SU-DHL-6 (cell line): Measurements from ENCODE around the gene SMIM21.

ENCODE experiments used
- H2AFZ ChIP-seq: fragments of 200-600 bp; sonication (generic); 2 replicates; pipeline ENCODE4 v1.6.1; 2014; ENCODE audit warnings: low read depth, mild to moderate bottlenecking, moderate library complexity, mixed read lengths, antibody characterized with exemption, low read length; ENCODE audit not compliant: severe bottlenecking
- H3F3A ChIP-seq: fragments of 200-600 bp; shearing (Covaris generic); 2 replicates; pipeline ENCODE4 v1.6.0; 2016; ENCODE audit warnings: antibody characterized with exemption, mild to moderate bottlenecking; ENCODE audit not compliant: insufficient read depth
- H3K27ac ChIP-seq: fragments of 200-600 bp; sonication (generic); 2 replicates; pipeline ENCODE4 v1.5.1; 2016; ENCODE audit warnings: low read depth, mild to moderate bottlenecking, low read length, moderate library complexity, mixed read lengths
- H3K27me3 ChIP-seq: fragments of 200-600 bp; sonication (generic), shearing (Covaris generic); 2 replicates; pipeline ENCODE4 v1.6.0; 2014; ENCODE audit warnings: mild to moderate bottlenecking, low read length
- H3K36me3 ChIP-seq: fragments of 200-600 bp; sonication (generic); 2 replicates; pipeline ENCODE4 v1.6.1; 2014; ENCODE audit warnings: mild to moderate bottlenecking, low read length, mixed read lengths
- H3K4me2 ChIP-seq: fragments of 300-600, 200-600 bp; shearing (Covaris generic), sonication (generic); 2 replicates; pipeline ENCODE4 v1.6.0; 2014; ENCODE audit warnings: low read length, low read depth, mild to moderate bottlenecking; ENCODE audit not compliant: poor library complexity, severe bottlenecking
- H3K4me3 ChIP-seq: fragments of 200-600 bp; sonication (generic); 2 replicates; pipeline ENCODE4 v1.5.1; 2014; ENCODE audit warnings: antibody characterized with exemption, low read length, mild to moderate bottlenecking, mixed read lengths; ENCODE audit not compliant: insufficient read depth, poor library complexity, severe bottlenecking
- H3K79me2 ChIP-seq: fragments of 200-600 bp; sonication (generic); 2 replicates; pipeline ENCODE4 v1.6.1; 2014; ENCODE audit warnings: mild to moderate bottlenecking, low read length, moderate library complexity; ENCODE audit not compliant: insufficient read depth
- H3K9ac ChIP-seq: fragments of 200-600 bp; sonication (generic); 2 replicates; pipeline ENCODE4 v1.7.0; 2014; ENCODE audit warnings: mild to moderate bottlenecking, low read length
- H3K9me2 ChIP-seq: fragments of 200-600 bp; sonication (generic); replicated peaks from 2 replicates; pipeline ENCODE4 v1.6.1; 2014; ENCODE audit warnings: low read length; ENCODE audit not compliant: insufficient read depth
- H3K9me3 ChIP-seq: fragments of 200-600 bp; sonication (generic); 2 replicates; pipeline ENCODE4 v1.6.1; 2014; ENCODE audit warnings: low read length, mixed read lengths; ENCODE audit not compliant: insufficient read depth
- H4K20me1 ChIP-seq: fragments of 200-600 bp; sonication (generic); 2 replicates; pipeline ENCODE4 v1.6.1; 2014; ENCODE audit warnings: low read depth, mild to moderate bottlenecking, antibody characterized with exemption, low read length, moderate library complexity, mixed read lengths
- CTCF ChIP-seq: fragments of 200-600 bp; sonication (generic); IDR thresholded peaks from one replicate; pipeline ENCODE4 v1.5.1; 2017; ENCODE audit warnings: antibody characterized with exemption, mild to moderate bottlenecking, low read length, moderate library complexity; ENCODE audit not compliant: insufficient read depth, poor library complexity, severe bottlenecking
- EZH2phosphoT487 ChIP-seq: fragments of 200-600 bp; sonication (generic), shearing (Covaris generic); conservative IDR thresholded peaks from 2 replicates; pipeline ENCODE4 v1.6.1; 2018; ENCODE audit warnings: mild to moderate bottlenecking, antibody characterized with exemption, low read length, moderate library complexity, mixed read lengths

The SMIM21 gene

GRCh38 chr18:75427603-75428002 is at the start of gene SMIM21:
Gene SMIM21, minus strand, starts transcription at chr18:75427703. Its CDS starts 140 bp downstream, at chr18:75427563.
- Histone ChIP-seq H4K20me1 (no peaks in the 10 kb centered on the region), H3K27me3 (no peaks in the 10 kb centered on the region), H3K9me2 (no peaks in the 10 kb centered on the region), H3K27ac (no peak within 1 kb of the TSS), H3K4me3 (no peak within 1 kb of the TSS), H3K9me3 (no peaks in the 10 kb centered on the region), H3F3A (no peaks in the 10 kb centered on the region), H3K4me2 (no peak within 1 kb of the TSS), H3K36me3 (no peaks in the 10 kb centered on the region), H3K9ac (no peak within 1 kb of the TSS), H2AFZ (no peak within 1 kb of the TSS), H3K79me2 (no peaks in the 10 kb centered on the region)
- no peak for TF ChIP-seq CTCF
- no peak for TF ChIP-seq EZH2phosphoT487

GRCh38 chr18:75475228-75475627 is 47.7 kb upstream of the SMIM21 start:
- H3K79me2 ChIP-seq = no peaks in the 10 kb centered on the region
- H4K20me1 ChIP-seq = no peaks in the 10 kb centered on the region
- H3F3A ChIP-seq = no peaks in the 10 kb centered on the region
- H3K36me3 ChIP-seq = no peaks in the 10 kb centered on the region
- H3K9me2 ChIP-seq = no peaks in the 10 kb centered on the region
- H3K27me3 ChIP-seq = no peaks in the 10 kb centered on the region
- H3K4me3 ChIP-seq = no peak overlapping the region
- no peak overlapping the region for H3K27ac ChIP-seq
- no peak overlapping the region for H2AFZ ChIP-seq
- no peak overlapping the region for H3K9ac ChIP-seq
- no peak overlapping the region for H3K4me2 ChIP-seq
- TF ChIP-seq EZH2phosphoT487 (no peak), CTCF (no peak)
- no peaks in the 10 kb centered on the region for H3K9me3 ChIP-seq

GRCh38 chr18:75474332-75474731 is 46.8 kb upstream of the SMIM21 start:
- H3K27me3 ChIP-seq = no peaks in the 10 kb centered on the region
- no peak overlapping the region for H3K4me2 ChIP-seq
- no peak overlapping the region for H3K27ac ChIP-seq
- H4K20me1 ChIP-seq = no peaks in the 10 kb centered on the region
- no peak overlapping the region for H3K9ac ChIP-seq
- TF ChIP-seq EZH2phosphoT487 (no peak), CTCF (no peak)
- H3K9me2 ChIP-seq = no peaks in the 10 kb centered on the region
- H3K79me2 ChIP-seq = no peaks in the 10 kb centered on the region
- H3K9me3 ChIP-seq = no peaks in the 10 kb centered on the region
- H3F3A ChIP-seq = no peaks in the 10 kb centered on the region
- H2AFZ ChIP-seq = no peak overlapping the region
- H3K36me3 ChIP-seq = no peaks in the 10 kb centered on the region
- no peak overlapping the region for H3K4me3 ChIP-seq
